ENCODE data around the gene RHBDD3. TPM values are rescaled to one million over a fixed set of nuclear protein-coding genes. Genes with fewer than 3 reads are reported as not detected.
"Not testable (repeated sequence)": the region's sequence is repeated elsewhere in the genome, so short reads cannot be mapped to it uniquely, and the experiment has no call there.

RHBDD3 gene
- total RNA-seq, 1 donor from 2014 or later: 65.1 TPM

- no peaks in the 10 kb centered on the region for H3K36me3 Mint-ChIP-seq (ENCODE audit: insufficient read depth)
- no peak overlapping the region for H3K27ac Mint-ChIP-seq
- no peak overlapping the region for H3K4me3 Mint-ChIP-seq (ENCODE audit: low read depth)
- no peaks in the 10 kb centered on the region for H3K9me3 Mint-ChIP-seq (ENCODE audit: low read depth)
- H3K27me3 Mint-ChIP-seq: no peaks in the 10 kb centered on the region
- no peak for TF ChIP-seq CTCF (IDR thresholded peaks at IDR 0.05; ENCODE audit: unreplicated experiment)
- DNase-seq (ENCODE audit: low spot score, unreplicated experiment): no peak
- H3K4me1 Mint-ChIP-seq (ENCODE audit: low read depth): peaks cover 9% of the 10 kb centered on the region
Observed at GRCh38 chr22:29224859-29225410, 42.8 kb downstream of the RHBDD3 start.

GRCh38 chr22:29224121-29224858, 43.5 kb downstream of the RHBDD3 start:
- Mint-ChIP-seq H3K4me3 (ENCODE audit: low read depth) (no peak overlapping the region), H3K27me3 (no peaks in the 10 kb centered on the region), H3K27ac (no peak overlapping the region), H3K4me1 (ENCODE audit: low read depth) (peaks cover 12% of the 10 kb centered on the region), H3K9me3 (ENCODE audit: low read depth) (no peaks in the 10 kb centered on the region), H3K36me3 (ENCODE audit: insufficient read depth) (no peaks in the 10 kb centered on the region)
- DNase-seq (ENCODE audit: low spot score, unreplicated experiment): no peak
- no peak for TF ChIP-seq CTCF (IDR thresholded peaks at IDR 0.05; ENCODE audit: unreplicated experiment)

GRCh38 chr22:29219881-29220670, 47.7 kb downstream of the RHBDD3 start:
- no peaks in the 10 kb centered on the region for H3K9me3 Mint-ChIP-seq (ENCODE audit: low read depth)
- peaks cover 15% of the 10 kb centered on the region for H3K4me1 Mint-ChIP-seq (ENCODE audit: low read depth)
- H3K27ac Mint-ChIP-seq: peak overlapping the region; percentile 95
- no peak for DNase-seq (ENCODE audit: low spot score, unreplicated experiment)
- no peaks in the 10 kb centered on the region for H3K27me3 Mint-ChIP-seq
- no peak for TF ChIP-seq CTCF (IDR thresholded peaks at IDR 0.05; ENCODE audit: unreplicated experiment)
- H3K4me3 Mint-ChIP-seq (ENCODE audit: low read depth): peak overlapping the region; percentile 51
- no peaks in the 10 kb centered on the region for H3K36me3 Mint-ChIP-seq (ENCODE audit: insufficient read depth)

- not testable (repeated sequence) for H3K36me3 Mint-ChIP-seq (ENCODE audit: insufficient read depth); H3K9me3 Mint-ChIP-seq (ENCODE audit: low read depth); DNase-seq (ENCODE audit: low spot score, unreplicated experiment); H3K27me3 Mint-ChIP-seq; H3K4me3 Mint-ChIP-seq (ENCODE audit: low read depth); H3K27ac Mint-ChIP-seq
- H3K4me1 Mint-ChIP-seq (ENCODE audit: low read depth): peaks cover 15% of the 10 kb centered on the region
Observed at GRCh38 chr22:29219409-29219782, 48.4 kb downstream of the RHBDD3 start.

DNA sequence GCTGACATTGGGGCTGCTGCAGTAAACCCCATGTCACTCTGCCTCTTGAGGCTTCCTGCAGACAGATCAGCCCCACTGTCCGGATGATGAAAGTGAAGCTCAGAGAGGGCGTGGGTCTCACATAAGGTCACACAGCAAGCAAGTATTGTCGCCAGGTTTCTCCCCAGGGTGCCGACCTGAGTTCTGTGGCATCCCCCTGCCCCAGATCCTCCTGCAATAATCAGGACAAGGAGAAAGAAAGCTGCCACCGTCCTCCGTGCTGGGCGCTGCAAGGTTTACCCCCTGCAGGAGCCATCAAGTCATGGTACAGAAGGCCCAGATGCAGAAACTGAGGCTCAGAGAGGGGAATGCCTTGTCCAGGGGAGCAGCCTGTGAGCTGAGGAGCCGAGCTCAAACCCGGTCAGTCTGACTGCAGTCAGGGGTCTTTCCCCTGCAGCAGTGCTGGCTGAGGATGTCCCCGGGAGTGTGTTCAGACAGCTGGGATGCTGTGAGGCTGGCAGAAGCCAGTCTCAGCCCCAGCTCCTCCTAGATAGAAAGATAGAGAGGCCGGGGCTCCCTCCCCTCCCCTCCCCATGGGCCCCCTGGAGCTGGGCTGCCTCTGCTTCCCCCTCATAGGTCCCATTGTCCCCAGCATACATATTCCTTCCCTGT, 48.9 kb downstream of the RHBDD3 start:
- Mint-ChIP-seq H3K36me3 (ENCODE audit: insufficient read depth) (no peaks in the 10 kb centered on the region), H3K27me3 (no peaks in the 10 kb centered on the region), H3K4me3 (ENCODE audit: low read depth) (no peak overlapping the region), H3K9me3 (ENCODE audit: low read depth) (no peaks in the 10 kb centered on the region), H3K27ac (no peak overlapping the region), H3K4me1 (ENCODE audit: low read depth) (peaks cover 15% of the 10 kb centered on the region)
- no peak for DNase-seq (ENCODE audit: low spot score, unreplicated experiment)
- no peak for TF ChIP-seq CTCF (IDR thresholded peaks at IDR 0.05; ENCODE audit: unreplicated experiment)

Data from progenitor cell of endocrine pancreas (in vitro differentiated cells).